Measurements from ENCODE around the gene ZNF555. TPM values are rescaled to one million over a fixed set of nuclear protein-coding genes. Genes with fewer than 3 reads are reported as not detected.

ZNF555 gene
- total and polyA plus RNA-seq, 2 of the 13 experiments (the other 11 are each of a cell fraction or from before 2014, with no cell fraction given) = 5.0 to 8.0 TPM

- TF ChIP-seq PPARG (CRISPR knock-in tag; conservative IDR thresholded peaks at IDR 0.05) (no peak), HMGA1 (CRISPR knock-in tag; conservative IDR thresholded peaks at IDR 0.05) (no peak), CREB3 (CRISPR knock-in tag; IDR thresholded peaks at IDR 0.05) (no peak), ZBTB25 (CRISPR knock-in tag; IDR thresholded peaks at IDR 0.05) (no peak), JARID2 (CRISPR knock-in tag; IDR thresholded peaks at IDR 0.05; ENCODE audit: insufficient replicate concordance) (no peak), TGIF2 (CRISPR knock-in tag; IDR thresholded peaks at IDR 0.05) (no peak), ARHGAP35 (CRISPR knock-in tag; IDR thresholded peaks at IDR 0.05; ENCODE audit: borderline replicate concordance) (no peak), MAF1 (CRISPR knock-in tag; IDR thresholded peaks at IDR 0.05; ENCODE audit: borderline replicate concordance) (no peak), MED1 (CRISPR knock-in tag; IDR thresholded peaks at IDR 0.05) (no peak)
These were observed 6.9 kb upstream of the ZNF555 start (continued) for GRCh38 chr19:2834294-2834871.

GRCh38 chr19:2837430-2837829 lies 3.8 kb upstream of the ZNF555 start:
- Histone ChIP-seq H3K9me3 (ENCODE audit: low read length) (peaks cover 37% of the 10 kb centered on the region), H4K20me1 (ENCODE audit: insufficient read depth, low read length) (no peaks in the 10 kb centered on the region), H2AFZ (ENCODE audit: low read length) (no peak overlapping the region), H3K4me2 (ENCODE audit: low read depth, low read length) (peak overlapping the region; percentile 73), H3K4me3 (replicated peaks in 1 of 3; ENCODE audit: insufficient read depth in 1 of 3, low read depth in 2 of 3, low read length in 3 of 3) (peak overlapping the region in 1 of 3 experiments; percentile 22; a peak in 1 of 6 replicates), H3K27me3 (ENCODE audit: control insufficient read depth in 1 of 2, insufficient read depth in 2 of 2, low read length in 2 of 2) (no peaks in the 10 kb centered on the region), H3K79me2 (ENCODE audit: insufficient read depth, low read length) (peaks cover 6% of the 10 kb centered on the region), H3K9ac (ENCODE audit: insufficient read depth, low read depth, low read length) (peak overlapping the region; percentile 8; the same call in 1 of the 2 replicates), H3K27ac (ENCODE audit: extremely low read length, insufficient read depth, low read length) (peak overlapping the region; percentile 77), H3K36me3 (replicated peaks in 1 of 2; ENCODE audit: control insufficient read depth in 1 of 2, insufficient read depth in 2 of 2, low read length in 2 of 2) (peaks cover 2 to 13% of the 10 kb centered on the region in 2 experiments; a peak in 2 of 5 replicates), H3K4me1 (ENCODE audit: insufficient read depth, low read length) (peaks cover 44% of the 10 kb centered on the region)
- DNase-seq (ENCODE audit: low spot score) (peak; percentile 70), FAIRE-seq (peak; percentile 71), ATAC-seq (peak; percentile 23)
- intact Hi-C loops (cut with micrococcal nuclease; ENCODE audit: unreplicated experiment) = no loop called here
- no TSS peak for BruUV-seq (replicated peaks)
- in situ Hi-C loops (cut with HindIII; ENCODE audit: extremely low pct_ligation_motif_present, low pct_unique_long_range_greater_than_20kb) = no loop called here
- POLR2A ChIA-PET = interaction anchor here (0.8 to 2.2 kb wide), 9 partner anchors 8 to 113 kb away, joined by 3 to 28 read pairs (median 4); partner anchors contain the start of genes SGTA, ZNF554 and ZNF556
- WGBS (ENCODE audit: low lambda C conversion rate) = 5% methylated on average over 4 of the region's 4 CpGs
- CTCF ChIA-PET (ENCODE audit: low intra/inter-chr PET ratio, low total read pairs) = no interaction called here
- TF ChIP-seq TARDBP (CRISPR knock-in tag; IDR thresholded peaks at IDR 0.05) (peak; percentile 48; the same call in 1 of the 2 replicates), GABPA (IDR thresholded peaks at IDR 0.05; ENCODE audit: low read depth, low read length) (no peak), GABPA (CRISPR knock-in tag; IDR thresholded peaks at IDR 0.05; ENCODE audit: low read depth) (no peak), ZNF687 (CRISPR knock-in tag; IDR thresholded peaks at IDR 0.05) (no peak), MED13 (CRISPR knock-in tag; IDR thresholded peaks at IDR 0.05) (no peak), ZNF432 (CRISPR knock-in tag; IDR thresholded peaks at IDR 0.05; ENCODE audit: borderline replicate concordance) (no peak), ZNF737 (CRISPR knock-in tag; IDR thresholded peaks at IDR 0.05; ENCODE audit: borderline replicate concordance) (no peak), FOXJ3 (CRISPR knock-in tag; IDR thresholded peaks at IDR 0.05; ENCODE audit: borderline replicate concordance) (peak; percentile 18; the same call in 1 of the 2 replicates), SAP130 (CRISPR knock-in tag; IDR thresholded peaks at IDR 0.05; ENCODE audit: low read depth) (peak; percentile 58), TBX2 (CRISPR knock-in tag; IDR thresholded peaks at IDR 0.05; ENCODE audit: borderline replicate concordance) (peak; percentile 35; the same call in 1 of the 2 replicates)
